ENCODE data around the gene USF2. TPM values are rescaled to one million over a fixed set of nuclear protein-coding genes. Genes with fewer than 3 reads are reported as not detected.

Gene USF2
- total RNA-seq, 1 donor from 2014 or later = 49.7 TPM

GRCh38 chr19:35301961-35302360 lies 33.2 kb downstream of the USF2 start:
- DNase-seq (ENCODE audit: low read depth) = no peak

GRCh38 chr19:35302446-35302845 lies 33.7 kb downstream of the USF2 start:
- no peak for DNase-seq (ENCODE audit: low read depth)

GRCh38 chr19:35303357-35303915 lies 34.7 kb downstream of the USF2 start:
- no peak for DNase-seq (ENCODE audit: low read depth)

- no peak for DNase-seq (ENCODE audit: low read depth)
Observed at GRCh38 chr19:35304036-35304435, 35.3 kb downstream of the USF2 start.

- no peak for DNase-seq (ENCODE audit: low read depth)
Observed at GRCh38 chr19:35305181-35305580, 36.4 kb downstream of the USF2 start.

- no peak for DNase-seq (ENCODE audit: low read depth)
Observed at GRCh38 chr19:35306473-35307246, 37.9 kb downstream of the USF2 start.

- no peak for DNase-seq (ENCODE audit: low read depth)
Observed at GRCh38 chr19:35307931-35308330, 39.2 kb downstream of the USF2 start.

GRCh38 chr19:35308910-35309309 lies 40.1 kb downstream of the USF2 start:
- no peak for DNase-seq (ENCODE audit: low read depth)

GRCh38 chr19:35309481-35310279 lies 40.9 kb downstream of the USF2 start:
- peak; percentile 81 for DNase-seq (ENCODE audit: low read depth)

- DNase-seq (ENCODE audit: low read depth) = no peak
Observed at GRCh38 chr19:35310331-35310730, 41.6 kb downstream of the USF2 start.

GRCh38 chr19:35310811-35311465 lies 42.2 kb downstream of the USF2 start:
- DNase-seq (ENCODE audit: low read depth) = no peak

- no peak for DNase-seq (ENCODE audit: low read depth)
Observed at GRCh38 chr19:35311901-35312665, 43.3 kb downstream of the USF2 start.

GRCh38 chr19:35313587-35313986 lies 44.8 kb downstream of the USF2 start:
- DNase-seq (ENCODE audit: low read depth) = peak; percentile 29

GRCh38 chr19:35314031-35314430 lies 45.3 kb downstream of the USF2 start:
- no peak for DNase-seq (ENCODE audit: low read depth)

- DNase-seq (ENCODE audit: low read depth) = no peak
Observed at GRCh38 chr19:35314858-35315470, 46.2 kb downstream of the USF2 start.

- DNase-seq (ENCODE audit: low read depth) = no peak
Observed at GRCh38 chr19:35315883-35316282, 47.1 kb downstream of the USF2 start.

GRCh38 chr19:35316560-35316959 lies 47.8 kb downstream of the USF2 start:
- DNase-seq (ENCODE audit: low read depth) = no peak

GRCh38 chr19:35317464-35318043 lies 48.8 kb downstream of the USF2 start:
- DNase-seq (ENCODE audit: low read depth) = no peak

- peak; percentile 68 for DNase-seq (ENCODE audit: low read depth)
Observed at GRCh38 chr19:35318679-35319448, 50.1 kb downstream of the USF2 start.
